ENCODE results near the gene RAD51B. TPM values are rescaled to one million over a fixed set of nuclear protein-coding genes. Genes with fewer than 3 reads are reported as not detected.

Gene RAD51B
- total RNA-seq, 5 donors from 2014 or later (not counting 1 experiment from before 2014, with no cell fraction given), result 25.4 to 47.9 (median 30.0) TPM

- Histone ChIP-seq H3K27me3 (replicated peaks in 1 of 2; ENCODE audit: control insufficient read depth in 2 of 2, extremely low read depth in 1 of 2, insufficient read depth in 2 of 2, low read length in 1 of 2) (no peaks in the 10 kb centered on the region), H3K4me1 (ENCODE audit: control insufficient read depth in 1 of 2, extremely low read depth in 1 of 2, insufficient read depth in 2 of 2, low read length in 2 of 2) (peaks cover 6 to 12% of the 10 kb centered on the region in 2 experiments), H3K27ac (ENCODE audit: low read length) (no peak overlapping the region), H3K4me3 (ENCODE audit: control insufficient read depth in 1 of 2, extremely low read depth in 1 of 2, low read length in 1 of 2) (no peak overlapping the region), H3K9me3 (no peaks in the 10 kb centered on the region), H3K36me3 (ENCODE audit: control insufficient read depth in 2 of 2, extremely low read depth in 1 of 2, insufficient read depth in 1 of 2, low read length in 1 of 2) (no peaks in the 10 kb centered on the region)
- Mint-ChIP-seq H3K27ac (no peak overlapping the region), H3K27me3 (no peaks in the 10 kb centered on the region), H3K36me3 (no peaks in the 10 kb centered on the region), H3K4me3 (no peak overlapping the region), H3K9me3 (no peaks in the 10 kb centered on the region), H3K4me1 (peaks cover 16 to 24% (median 17%) of the 10 kb centered on the region in 3 donors)
- ChIA-PET POLR2A (no interaction called here), CTCF (no interaction called here)
- DNase-seq, result no peak
- 85% methylated on average over 8 of the region's 10 CpGs for WGBS (ENCODE audit: insufficient coverage)
- no peak for ATAC-seq (replicated peaks in 1 of 4)
Observed at GRCh38 chr14:68596701-68597100, 777.1 kb downstream of the RAD51B start.

- ChIA-PET CTCF (no interaction called here), POLR2A (interaction anchor here in 1 of 2 donors (0.7 kb wide), 1 partner anchor 1478 kb away, joined by 3 read pairs; no protein-coding TSS in a partner anchor)
- no peaks in the 10 kb centered on the region for H3K36me3 Mint-ChIP-seq
- H3K9me3 Mint-ChIP-seq, result no peaks in the 10 kb centered on the region
- H3K4me3 Mint-ChIP-seq, result no peak overlapping the region
- ATAC-seq (replicated peaks in 1 of 4) (no peak), DNase-seq (no peak)
- no peak overlapping the region for H3K27ac ChIP-seq (ENCODE audit: low read length)
- H3K27me3 ChIP-seq (replicated peaks in 1 of 2; ENCODE audit: control insufficient read depth in 2 of 2, extremely low read depth in 1 of 2, insufficient read depth in 2 of 2, low read length in 1 of 2), result no peaks in the 10 kb centered on the region
- no peaks in the 10 kb centered on the region for H3K27me3 Mint-ChIP-seq
- no peaks in the 10 kb centered on the region for H3K36me3 ChIP-seq (ENCODE audit: control insufficient read depth in 2 of 2, extremely low read depth in 1 of 2, insufficient read depth in 1 of 2, low read length in 1 of 2)
- H3K9me3 ChIP-seq, result no peaks in the 10 kb centered on the region
- H3K27ac Mint-ChIP-seq, result no peak overlapping the region
- peaks cover 6 to 12% of the 10 kb centered on the region in 2 experiments for H3K4me1 ChIP-seq (ENCODE audit: control insufficient read depth in 1 of 2, extremely low read depth in 1 of 2, insufficient read depth in 2 of 2, low read length in 2 of 2)
- peaks cover 15 to 20% (median 17%) of the 10 kb centered on the region in 3 donors for H3K4me1 Mint-ChIP-seq
- H3K4me3 ChIP-seq (ENCODE audit: control insufficient read depth in 1 of 2, extremely low read depth in 1 of 2, low read length in 1 of 2), result no peak overlapping the region
- WGBS (ENCODE audit: insufficient coverage), result no CpG with 5 or more reads among the region's 2 CpGs
Observed at GRCh38 chr14:68598089-68598488, 778.5 kb downstream of the RAD51B start.

GRCh38 chr14:68598621-68599447, 779.3 kb downstream of the RAD51B start:
- peaks cover 3 to 9% of the 10 kb centered on the region in 2 experiments for H3K4me1 ChIP-seq (ENCODE audit: control insufficient read depth in 1 of 2, extremely low read depth in 1 of 2, insufficient read depth in 2 of 2, low read length in 2 of 2)
- H3K9me3 ChIP-seq, result no peaks in the 10 kb centered on the region
- H3K4me3 ChIP-seq (ENCODE audit: control insufficient read depth in 1 of 2, extremely low read depth in 1 of 2, low read length in 1 of 2), result no peak overlapping the region
- no peak overlapping the region for H3K27ac ChIP-seq (ENCODE audit: low read length)
- no peaks in the 10 kb centered on the region for H3K27me3 ChIP-seq (replicated peaks in 1 of 2; ENCODE audit: control insufficient read depth in 2 of 2, extremely low read depth in 1 of 2, insufficient read depth in 2 of 2, low read length in 1 of 2)
- no peaks in the 10 kb centered on the region for H3K36me3 ChIP-seq (ENCODE audit: control insufficient read depth in 2 of 2, extremely low read depth in 1 of 2, insufficient read depth in 1 of 2, low read length in 1 of 2)
- Mint-ChIP-seq H3K36me3 (no peaks in the 10 kb centered on the region), H3K27me3 (no peaks in the 10 kb centered on the region), H3K4me1 (peaks cover 10 to 13% (median 10%) of the 10 kb centered on the region in 3 donors), H3K4me3 (no peak overlapping the region), H3K9me3 (no peaks in the 10 kb centered on the region), H3K27ac (no peak overlapping the region)
- ChIA-PET POLR2A (interaction anchor here in 1 of 2 donors (0.7 kb wide), 1 partner anchor 1479 kb away, joined by 3 read pairs; no protein-coding TSS in a partner anchor), CTCF (no interaction called here)
- ATAC-seq (replicated peaks in 1 of 4) (no peak), DNase-seq (peak in 1 of 35 experiments; percentile 21)
- 96% methylated on average over 8 of the region's 22 CpGs for WGBS (ENCODE audit: insufficient coverage)

GRCh38 chr14:68599896-68600610, 780.5 kb downstream of the RAD51B start:
- ATAC-seq (replicated peaks in 1 of 4) (no peak), DNase-seq (no peak)
- H3K9me3 Mint-ChIP-seq, result no peaks in the 10 kb centered on the region
- Histone ChIP-seq H3K36me3 (ENCODE audit: control insufficient read depth in 2 of 2, extremely low read depth in 1 of 2, insufficient read depth in 1 of 2, low read length in 1 of 2) (no peaks in the 10 kb centered on the region), H3K27me3 (replicated peaks in 1 of 2; ENCODE audit: control insufficient read depth in 2 of 2, extremely low read depth in 1 of 2, insufficient read depth in 2 of 2, low read length in 1 of 2) (no peaks in the 10 kb centered on the region), H3K27ac (ENCODE audit: low read length) (no peak overlapping the region), H3K4me1 (ENCODE audit: control insufficient read depth in 1 of 2, extremely low read depth in 1 of 2, insufficient read depth in 2 of 2, low read length in 2 of 2) (no peaks in the 10 kb centered on the region), H3K9me3 (no peaks in the 10 kb centered on the region), H3K4me3 (ENCODE audit: control insufficient read depth in 1 of 2, extremely low read depth in 1 of 2, low read length in 1 of 2) (no peak overlapping the region)
- 92% methylated on average over 6 of the region's 9 CpGs for WGBS (ENCODE audit: insufficient coverage)
- H3K36me3 Mint-ChIP-seq, result no peaks in the 10 kb centered on the region
- H3K4me1 Mint-ChIP-seq, result peaks cover 1 to 2% (median 1%) of the 10 kb centered on the region in 3 donors
- POLR2A ChIA-PET, result no interaction called here
- H3K27me3 Mint-ChIP-seq, result no peaks in the 10 kb centered on the region
- CTCF ChIA-PET, result no interaction called here
- no peak overlapping the region for H3K4me3 Mint-ChIP-seq
- no peak overlapping the region for H3K27ac Mint-ChIP-seq

GRCh38 chr14:68602507-68602906, 782.9 kb downstream of the RAD51B start:
- POLR2A ChIA-PET, result no interaction called here
- no peak for DNase-seq
- no peaks in the 10 kb centered on the region for H3K27me3 ChIP-seq (replicated peaks in 1 of 2; ENCODE audit: control insufficient read depth in 2 of 2, extremely low read depth in 1 of 2, insufficient read depth in 2 of 2, low read length in 1 of 2)
- H3K4me3 ChIP-seq (ENCODE audit: control insufficient read depth in 1 of 2, extremely low read depth in 1 of 2, low read length in 1 of 2), result no peak overlapping the region
- no peak overlapping the region for H3K27ac Mint-ChIP-seq
- no peak for ATAC-seq (replicated peaks in 1 of 4)
- no peaks in the 10 kb centered on the region for H3K36me3 Mint-ChIP-seq
- CTCF ChIA-PET, result no interaction called here
- no peak overlapping the region for H3K27ac ChIP-seq (ENCODE audit: low read length)
- H3K4me3 Mint-ChIP-seq, result no peak overlapping the region
- H3K4me1 ChIP-seq (ENCODE audit: control insufficient read depth in 1 of 2, extremely low read depth in 1 of 2, insufficient read depth in 2 of 2, low read length in 2 of 2), result peaks cover 6 to 12% of the 10 kb centered on the region in 2 experiments
- no peaks in the 10 kb centered on the region for H3K36me3 ChIP-seq (ENCODE audit: control insufficient read depth in 2 of 2, extremely low read depth in 1 of 2, insufficient read depth in 1 of 2, low read length in 1 of 2)
- H3K9me3 Mint-ChIP-seq, result peaks cover 0 to 7% (median 6%) of the 10 kb centered on the region in 3 donors
- peaks cover 0 to 7% (median 6%) of the 10 kb centered on the region in 3 donors for H3K4me1 Mint-ChIP-seq
- H3K27me3 Mint-ChIP-seq, result no peaks in the 10 kb centered on the region
- 100% methylated on average over 2 of the region's 5 CpGs for WGBS (ENCODE audit: insufficient coverage)
- H3K9me3 ChIP-seq, result no peaks in the 10 kb centered on the region

GRCh38 chr14:68603533-68604360, 784.2 kb downstream of the RAD51B start:
- Mint-ChIP-seq H3K4me1 (peaks cover 0 to 13% (median 12%) of the 10 kb centered on the region in 3 donors), H3K36me3 (no peaks in the 10 kb centered on the region), H3K27ac (no peak overlapping the region), H3K9me3 (peaks cover 0 to 7% (median 6%) of the 10 kb centered on the region in 3 donors), H3K27me3 (no peaks in the 10 kb centered on the region), H3K4me3 (no peak overlapping the region)
- ATAC-seq (replicated peaks in 1 of 4) (no peak), DNase-seq (no peak)
- ChIA-PET CTCF (no interaction called here), POLR2A (no interaction called here)
- Histone ChIP-seq H3K27me3 (replicated peaks in 1 of 2; ENCODE audit: control insufficient read depth in 2 of 2, extremely low read depth in 1 of 2, insufficient read depth in 2 of 2, low read length in 1 of 2) (no peaks in the 10 kb centered on the region), H3K4me3 (ENCODE audit: control insufficient read depth in 1 of 2, extremely low read depth in 1 of 2, low read length in 1 of 2) (no peak overlapping the region), H3K9me3 (no peaks in the 10 kb centered on the region), H3K4me1 (ENCODE audit: control insufficient read depth in 1 of 2, extremely low read depth in 1 of 2, insufficient read depth in 2 of 2, low read length in 2 of 2) (peaks cover 19 to 23% of the 10 kb centered on the region in 2 experiments), H3K36me3 (ENCODE audit: control insufficient read depth in 2 of 2, extremely low read depth in 1 of 2, insufficient read depth in 1 of 2, low read length in 1 of 2) (no peaks in the 10 kb centered on the region), H3K27ac (ENCODE audit: low read length) (no peak overlapping the region)
- WGBS (ENCODE audit: insufficient coverage), result 100% methylated on average over 16 of the region's 25 CpGs
